Activated B cell treated with CpG ODN at 0.5 μM for 24 hours (primary cell): ENCODE results near the gene ATRNL1. TPM values are rescaled to one million over a fixed set of nuclear protein-coding genes. Genes with fewer than 3 reads are reported as not detected.
"Not testable (repeated sequence)": the region's sequence is repeated elsewhere in the genome, so short reads cannot be mapped to it uniquely, and the experiment has no call there.

Source experiments
- ATAC-seq: fragments of 200-7000 bp; cut with Tn5 transposase; one replicate; pipeline ENCODE4 v1.10.0; 2021; ENCODE audit warnings: low read depth, mild to moderate bottlenecking, moderate library complexity
- CTCF ChIA-PET: fragments of 350-600 bp; sonication (Branson Sonifier 250); formaldehyde crosslinking; loops from one replicate; lab custom pipeline; 2021; ENCODE audit warnings: antibody characterized with exemption; lab: Charles Lee
- POLR2A ChIA-PET: fragments of 350-600 bp; sonication (Branson Sonifier 250); formaldehyde crosslinking; loops from one replicate; lab custom pipeline; 2021; ENCODE audit warnings: antibody characterized with exemption; lab: Charles Lee
- DNase-seq: peaks from one replicate; pipeline ENCODE4 v3.0.0; 2022
- H3K27ac Mint-ChIP-seq: one replicate; pipeline ENCODE4 v1.8.0; 2020; ENCODE audit warnings: mixed read lengths
- H3K27me3 Mint-ChIP-seq: one replicate; pipeline ENCODE4 v1.8.0; 2021; ENCODE audit warnings: mixed read lengths
- H3K36me3 Mint-ChIP-seq: one replicate; pipeline ENCODE4 v1.8.0; 2021; ENCODE audit warnings: low read depth, mixed read lengths
- H3K4me1 Mint-ChIP-seq: one replicate; pipeline ENCODE4 v1.8.0; 2021; ENCODE audit warnings: mixed read lengths
- H3K4me3 Mint-ChIP-seq: one replicate; pipeline ENCODE4 v1.8.0; 2020; ENCODE audit warnings: mild to moderate bottlenecking, mixed read lengths
- H3K9me3 Mint-ChIP-seq: one replicate; pipeline ENCODE4 v1.8.0; 2020; ENCODE audit warnings: mixed read lengths
- CTCF ChIP-seq: fragments of 200-600 bp; IDR thresholded peaks from one replicate; pipeline ENCODE4 v1.8.0; 2022; ENCODE audit warnings: antibody characterized with exemption, mild to moderate bottlenecking
- intact Hi-C: fragments of 100-400 bp; cut with micrococcal nuclease; formaldehyde crosslinking; loops from one replicate; pipeline ENCODE4 v1.15.1; 2024
- total RNA-seq: library from RNA; stranded (reverse); gene quantifications from 2 replicates; pipeline ENCODE4 v1.2.3, GENCODE V29; 2022

Gene ATRNL1
- total RNA-seq, 1 donor from 2014 or later: 1.2 TPM

GRCh38 chr10:115222039-115222438 lies 128.9 kb downstream of the ATRNL1 start:
- TF ChIP-seq CTCF: no peak
- H3K9me3 Mint-ChIP-seq: peaks cover 4% of the 10 kb centered on the region
- intact Hi-C loops: no loop called here
- no peak overlapping the region for H3K4me3 Mint-ChIP-seq
- no peaks in the 10 kb centered on the region for H3K27me3 Mint-ChIP-seq
- H3K27ac Mint-ChIP-seq: no peak overlapping the region
- ATAC-seq: no peak
- no peaks in the 10 kb centered on the region for H3K36me3 Mint-ChIP-seq
- no peak for DNase-seq
- ChIA-PET CTCF (no interaction called here), POLR2A (no interaction called here)
- no peaks in the 10 kb centered on the region for H3K4me1 Mint-ChIP-seq

- DNase-seq (no peak), ATAC-seq (no peak)
- ChIA-PET POLR2A (no interaction called here), CTCF (no interaction called here)
- intact Hi-C loops: no loop called here
- Mint-ChIP-seq H3K4me3 (no peak overlapping the region), H3K27ac (no peak overlapping the region), H3K27me3 (no peaks in the 10 kb centered on the region), H3K9me3 (no peaks in the 10 kb centered on the region), H3K4me1 (no peaks in the 10 kb centered on the region), H3K36me3 (no peaks in the 10 kb centered on the region)
- no peak for TF ChIP-seq CTCF
These were observed 146.6 kb downstream of the ATRNL1 start for GRCh38 chr10:115239761-115240160.

GRCh38 chr10:115250784-115251183 lies 157.6 kb downstream of the ATRNL1 start:
- DNase-seq (no peak), ATAC-seq (no peak)
- H3K27ac Mint-ChIP-seq: no peak overlapping the region
- H3K36me3 Mint-ChIP-seq: no peaks in the 10 kb centered on the region
- no peaks in the 10 kb centered on the region for H3K4me1 Mint-ChIP-seq
- H3K9me3 Mint-ChIP-seq: peaks cover 6% of the 10 kb centered on the region
- intact Hi-C loops: no loop called here
- no peaks in the 10 kb centered on the region for H3K27me3 Mint-ChIP-seq
- no peak for TF ChIP-seq CTCF
- ChIA-PET POLR2A (no interaction called here), CTCF (no interaction called here)
- H3K4me3 Mint-ChIP-seq: no peak overlapping the region

- H3K36me3 Mint-ChIP-seq, intact Hi-C loops, H3K27ac Mint-ChIP-seq, H3K4me1 Mint-ChIP-seq, CTCF ChIA-PET, ATAC-seq, H3K27me3 Mint-ChIP-seq, POLR2A ChIA-PET, H3K4me3 Mint-ChIP-seq, DNase-seq: not testable (repeated sequence)
- H3K9me3 Mint-ChIP-seq: peaks cover 11% of the 10 kb centered on the region
These were observed 160.6 kb downstream of the ATRNL1 start for GRCh38 chr10:115253765-115254164.

- intact Hi-C loops: no loop called here
- Mint-ChIP-seq H3K27ac (no peak overlapping the region), H3K9me3 (no peaks in the 10 kb centered on the region), H3K36me3 (no peaks in the 10 kb centered on the region), H3K4me1 (no peaks in the 10 kb centered on the region), H3K4me3 (no peak overlapping the region), H3K27me3 (no peaks in the 10 kb centered on the region)
- ATAC-seq (no peak), DNase-seq (no peak)
- TF ChIP-seq CTCF: no peak
- ChIA-PET CTCF (no interaction called here), POLR2A (no interaction called here)
These were observed 179.3 kb downstream of the ATRNL1 start for GRCh38 chr10:115272482-115272881.

GRCh38 chr10:115278294-115278693 lies 185.1 kb downstream of the ATRNL1 start:
- Mint-ChIP-seq H3K4me3 (no peak overlapping the region), H3K4me1 (no peaks in the 10 kb centered on the region), H3K27me3 (no peaks in the 10 kb centered on the region), H3K9me3 (peaks cover 2% of the 10 kb centered on the region), H3K27ac (no peak overlapping the region), H3K36me3 (no peaks in the 10 kb centered on the region)
- DNase-seq (no peak), ATAC-seq (no peak)
- intact Hi-C loops: no loop called here
- CTCF ChIA-PET: no interaction called here
- POLR2A ChIA-PET: no interaction called here
- TF ChIP-seq CTCF: no peak
